GM23248 (cell line): ENCODE results near the gene EMP1.

Source experiments
- EZH2 ChIP-seq: fragments of 200-600 bp; sonication (generic); IDR thresholded peaks from 2 replicates; pipeline ENCODE4 v1.6.1; 2018; ENCODE audit warnings: antibody characterized with exemption, mild to moderate bottlenecking; ENCODE audit not compliant: insufficient read depth, poor library complexity, severe bottlenecking
- EZH2phosphoT487 ChIP-seq: fragments of 200-600 bp; sonication (generic); IDR thresholded peaks from 2 replicates; pipeline ENCODE4 v1.6.1; 2018; ENCODE audit warnings: antibody characterized with exemption, moderate library complexity, mild to moderate bottlenecking, low read depth; ENCODE audit not compliant: insufficient read depth

- TF ChIP-seq EZH2, result no peak
- no peak for TF ChIP-seq EZH2phosphoT487
Observed at GRCh38 chr12:13154831-13155230, 41.7 kb upstream of the EMP1 start.
